ENCODE data around the gene TRAPPC1.

DNA sequence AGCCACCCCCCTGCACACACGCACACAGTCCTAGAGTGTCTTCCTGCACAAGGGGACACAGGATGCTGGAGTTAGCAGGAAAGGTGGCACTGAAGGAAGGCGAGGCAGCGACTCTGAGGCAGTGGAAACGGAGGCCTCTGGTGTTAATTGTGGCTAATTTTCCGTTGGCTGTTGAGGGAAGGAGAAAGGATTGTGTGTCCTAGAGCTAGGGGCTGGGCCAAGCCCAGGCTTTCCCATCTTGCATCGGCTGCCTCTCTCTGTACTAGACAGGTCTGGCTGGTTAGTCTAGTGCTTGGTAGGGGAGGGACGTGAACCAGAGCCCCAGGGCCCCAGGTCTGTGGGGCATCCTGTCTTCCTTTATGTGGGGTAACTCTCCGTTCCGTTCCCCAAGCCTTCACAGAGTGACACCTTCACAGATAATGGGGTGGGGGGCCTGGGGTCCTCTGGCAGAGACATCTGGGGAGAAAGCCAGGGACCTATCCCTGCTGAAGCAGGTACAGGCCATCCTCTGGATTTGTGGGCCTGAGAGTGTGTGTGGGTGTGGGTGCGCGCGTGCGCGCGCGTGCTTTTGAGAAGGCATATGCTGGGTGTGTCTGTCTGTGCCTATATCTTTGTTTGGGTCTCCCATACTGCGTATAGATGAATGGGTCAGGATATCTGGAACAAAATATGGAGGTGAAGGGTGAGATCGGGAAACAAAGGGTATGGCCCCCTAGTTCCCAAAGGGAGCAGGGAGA is 43.4 kb downstream of the TRAPPC1 start, which contains the start of gene CHD3:
- TF ChIP-seq CTCF (IDR thresholded peaks at IDR 0.05 in 8 of 11, conservative IDR thresholded peaks at IDR 0.05 in 3 of 11) (no peak), POLR2A (IDR thresholded peaks at IDR 0.05) (peak in 1 of 3 donors; percentile 18), POLR2AphosphoS5 (IDR thresholded peaks at IDR 0.05) (peak in 1 of 3 donors; percentile 80)

All from spleen (tissue), 7 donors.